ENCODE measurements around the gene ELMOD3.
"Not testable (repeated sequence)": the region's sequence is repeated elsewhere in the genome, so short reads cannot be mapped to it uniquely, and the experiment has no call there.

DNA sequence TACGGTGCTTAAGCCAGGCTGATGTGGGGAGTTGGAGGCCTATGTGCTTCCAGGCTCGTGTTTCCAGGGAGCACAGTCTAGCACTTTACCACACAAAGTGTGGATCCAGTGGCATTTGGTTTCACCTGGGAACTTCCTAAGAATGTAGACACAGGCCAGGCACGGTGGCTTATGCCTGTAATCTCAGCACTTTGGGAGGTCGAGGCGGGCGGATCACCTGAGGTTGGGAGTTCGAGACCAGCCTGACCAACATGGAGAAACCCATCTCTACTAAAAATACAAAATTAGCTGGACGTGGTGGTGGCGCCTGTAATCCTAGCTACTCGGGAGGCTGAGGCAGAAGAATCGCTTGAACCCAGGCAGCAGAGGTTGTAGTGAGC, 30.6 kb upstream of the ELMOD3 start:
- TF ChIP-seq CTCF, POLR2A (IDR thresholded peaks at IDR 0.05): not testable (repeated sequence)
